ENCODE results near the gene PLXDC2. TPM values are rescaled to one million over a fixed set of nuclear protein-coding genes. Genes with fewer than 3 reads are reported as not detected.

PLXDC2 gene
- total RNA-seq, 1 donor from 2014 or later = 0.16 TPM

DNA sequence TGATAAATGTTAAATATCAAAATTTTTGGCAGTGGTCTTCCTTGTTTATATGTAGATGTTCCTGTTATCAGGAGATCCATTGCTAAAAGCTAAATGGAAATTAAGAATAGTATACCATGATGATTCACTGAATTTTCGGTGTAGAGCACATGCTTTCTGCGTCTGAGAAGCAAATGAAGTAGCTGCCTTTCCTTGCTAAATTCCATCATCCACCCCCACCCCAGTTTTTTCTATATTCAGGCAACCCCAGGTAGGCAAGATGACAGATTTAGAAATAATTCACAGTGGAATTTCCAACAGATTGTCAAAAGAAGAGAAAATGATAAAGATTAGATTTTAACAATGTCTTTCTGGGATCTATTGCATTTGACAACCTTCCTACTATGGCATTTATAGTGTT, 231.9 kb downstream of the PLXDC2 start:
- no peaks in the 10 kb centered on the region for H3K4me1 Mint-ChIP-seq
- H3K27ac Mint-ChIP-seq = no peak overlapping the region
- ChIA-PET POLR2A (no interaction called here), CTCF (no interaction called here)
- ATAC-seq (ENCODE audit: low read depth) = no peak
- peaks cover 3% of the 10 kb centered on the region for H3K9me3 Mint-ChIP-seq
- no peak overlapping the region for H3K4me3 Mint-ChIP-seq
- intact Hi-C loops (cut with micrococcal nuclease) = no loop called here
- H3K27me3 Mint-ChIP-seq = no peaks in the 10 kb centered on the region
- no peak for DNase-seq
- TF ChIP-seq, protein P1, sequence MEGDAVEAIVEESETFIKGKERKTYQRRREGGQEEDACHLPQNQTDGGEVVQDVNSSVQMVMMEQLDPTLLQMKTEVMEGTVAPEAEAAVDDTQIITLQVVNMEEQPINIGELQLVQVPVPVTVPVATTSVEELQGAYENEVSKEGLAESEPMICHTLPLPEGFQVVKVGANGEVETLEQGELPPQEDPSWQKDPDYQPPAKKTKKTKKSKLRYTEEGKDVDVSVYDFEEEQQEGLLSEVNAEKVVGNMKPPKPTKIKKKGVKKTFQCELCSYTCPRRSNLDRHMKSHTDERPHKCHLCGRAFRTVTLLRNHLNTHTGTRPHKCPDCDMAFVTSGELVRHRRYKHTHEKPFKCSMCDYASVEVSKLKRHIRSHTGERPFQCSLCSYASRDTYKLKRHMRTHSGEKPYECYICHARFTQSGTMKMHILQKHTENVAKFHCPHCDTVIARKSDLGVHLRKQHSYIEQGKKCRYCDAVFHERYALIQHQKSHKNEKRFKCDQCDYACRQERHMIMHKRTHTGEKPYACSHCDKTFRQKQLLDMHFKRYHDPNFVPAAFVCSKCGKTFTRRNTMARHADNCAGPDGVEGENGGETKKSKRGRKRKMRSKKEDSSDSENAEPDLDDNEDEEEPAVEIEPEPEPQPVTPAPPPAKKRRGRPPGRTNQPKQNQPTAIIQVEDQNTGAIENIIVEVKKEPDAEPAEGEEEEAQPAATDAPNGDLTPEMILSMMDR (IDR thresholded peaks at IDR 0.05) = no peak
- H3K36me3 Mint-ChIP-seq (ENCODE audit: low read depth) = no peaks in the 10 kb centered on the region

DNA sequence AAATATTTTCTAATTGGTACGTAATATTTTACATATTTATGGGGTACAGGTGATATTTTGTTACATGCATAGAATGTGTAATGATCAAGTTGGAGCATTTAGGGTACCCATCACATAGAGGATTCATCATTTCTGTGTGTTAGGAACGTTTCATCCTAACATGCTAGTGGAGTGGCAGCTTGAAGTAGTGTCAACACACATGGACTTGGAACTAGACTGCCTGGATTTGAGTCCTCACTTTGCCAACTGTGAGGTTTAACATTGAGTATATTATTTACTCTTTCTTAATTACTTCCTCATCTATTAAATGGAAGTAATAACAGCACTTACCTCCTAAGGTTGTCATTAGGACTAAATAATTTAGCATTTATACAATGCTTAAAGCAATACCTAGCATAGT, 241.9 kb downstream of the PLXDC2 start:
- TF ChIP-seq, protein P1 (IDR thresholded peaks at IDR 0.05) = no peak
- POLR2A ChIA-PET = no interaction called here
- ATAC-seq (ENCODE audit: low read depth) = no peak
- CTCF ChIA-PET = no interaction called here
- intact Hi-C loops (cut with micrococcal nuclease) = no loop called here
- no peak overlapping the region for H3K27ac Mint-ChIP-seq
- no peaks in the 10 kb centered on the region for H3K36me3 Mint-ChIP-seq (ENCODE audit: low read depth)
- H3K27me3 Mint-ChIP-seq = no peaks in the 10 kb centered on the region
- no peak overlapping the region for H3K4me3 Mint-ChIP-seq
- H3K4me1 Mint-ChIP-seq = no peaks in the 10 kb centered on the region
- no peak for DNase-seq
- peaks cover 5% of the 10 kb centered on the region for H3K9me3 Mint-ChIP-seq

DNA sequence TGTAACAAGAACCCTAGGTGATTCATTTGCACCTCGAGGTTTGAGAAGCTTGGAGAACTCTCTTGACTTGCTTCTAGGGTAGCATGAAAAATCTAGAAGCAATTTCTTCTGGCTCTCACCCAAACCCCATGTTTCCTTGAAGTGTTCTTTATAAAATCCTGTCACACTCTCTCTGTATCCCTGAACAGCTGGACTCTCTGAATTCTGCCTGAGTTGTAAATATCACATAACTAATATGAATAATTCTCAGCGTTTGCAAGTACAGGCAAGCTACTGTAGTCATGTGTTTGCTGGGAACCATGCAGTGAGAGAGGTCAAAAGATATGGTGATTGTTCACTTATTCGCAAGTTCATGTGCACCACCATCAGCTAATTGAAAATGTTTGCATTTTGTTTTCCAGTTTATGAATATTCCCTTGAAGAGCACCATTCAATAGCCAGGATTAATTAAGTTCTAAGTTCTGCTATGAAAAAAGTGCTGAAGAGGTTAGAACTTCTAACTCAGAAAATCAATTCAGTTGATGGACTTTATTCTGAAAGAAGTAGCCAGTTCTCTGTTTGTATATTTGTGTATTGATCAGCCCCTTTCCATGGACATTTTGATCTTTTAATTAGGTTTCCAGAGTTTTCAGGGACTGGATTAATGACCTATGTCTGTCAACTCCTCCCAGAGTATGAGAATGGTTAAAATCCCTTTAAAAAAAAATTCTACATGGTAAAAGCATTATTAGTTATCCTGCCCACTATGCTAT, 243.0 kb downstream of the PLXDC2 start:
- ATAC-seq (ENCODE audit: low read depth) (no peak), DNase-seq (no peak)
- ChIA-PET POLR2A (no interaction called here), CTCF (no interaction called here)
- intact Hi-C loops (cut with micrococcal nuclease) = no loop called here
- TF ChIP-seq, protein P1 (IDR thresholded peaks at IDR 0.05) = no peak
- H3K27ac Mint-ChIP-seq = no peak overlapping the region
- no peak overlapping the region for H3K4me3 Mint-ChIP-seq
- peaks cover under 1% of the 10 kb centered on the region for H3K9me3 Mint-ChIP-seq
- H3K27me3 Mint-ChIP-seq = no peaks in the 10 kb centered on the region
- H3K36me3 Mint-ChIP-seq (ENCODE audit: low read depth) = no peaks in the 10 kb centered on the region
- no peaks in the 10 kb centered on the region for H3K4me1 Mint-ChIP-seq

DNA sequence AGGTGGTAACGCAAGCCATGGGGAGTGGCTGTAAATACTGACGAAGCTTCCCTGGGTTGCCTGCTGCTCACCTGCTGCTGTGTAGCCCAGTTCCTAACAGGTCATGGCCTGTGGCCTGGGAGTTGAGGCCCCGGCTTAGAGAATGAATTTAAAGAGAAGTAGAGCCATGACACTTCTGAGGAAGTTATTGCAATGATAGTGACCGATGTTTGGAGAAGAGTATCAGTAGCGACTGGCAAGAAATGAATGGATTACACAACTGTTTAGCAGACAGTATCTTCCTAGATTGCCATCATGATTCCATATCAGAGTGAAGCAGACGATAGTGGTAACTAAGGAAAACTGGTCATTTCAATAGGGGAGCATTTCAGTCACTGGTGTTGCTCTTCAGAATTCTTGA, 249.6 kb downstream of the PLXDC2 start:
- H3K9me3 Mint-ChIP-seq = peaks cover 3% of the 10 kb centered on the region
- intact Hi-C loops (cut with micrococcal nuclease) = no loop called here
- no peaks in the 10 kb centered on the region for H3K27me3 Mint-ChIP-seq
- DNase-seq = no peak
- TF ChIP-seq, protein P1 (IDR thresholded peaks at IDR 0.05) = no peak
- ChIA-PET POLR2A (no interaction called here), CTCF (no interaction called here)
- ATAC-seq (ENCODE audit: low read depth) = no peak
- no peaks in the 10 kb centered on the region for H3K36me3 Mint-ChIP-seq (ENCODE audit: low read depth)
- no peak overlapping the region for H3K27ac Mint-ChIP-seq
- H3K4me1 Mint-ChIP-seq = no peaks in the 10 kb centered on the region
- H3K4me3 Mint-ChIP-seq = no peak overlapping the region

DNA sequence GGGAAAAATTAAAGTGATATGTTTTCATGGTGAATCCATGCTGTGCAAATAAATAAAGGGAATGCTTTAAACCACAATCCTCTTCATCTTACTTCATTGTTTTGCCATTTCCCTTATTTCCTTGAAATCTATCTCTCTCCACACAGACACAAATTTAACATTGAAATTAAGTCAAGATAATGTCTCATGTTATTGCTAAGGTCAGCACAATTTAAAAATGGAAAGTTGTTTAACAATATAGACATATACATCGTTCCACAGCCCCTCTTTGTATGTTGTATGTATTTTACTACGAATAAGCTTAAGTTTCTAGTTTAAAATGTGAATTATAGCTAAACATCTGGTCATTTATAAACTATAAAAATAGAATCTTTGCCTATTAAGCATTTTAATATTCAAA, 256.9 kb downstream of the PLXDC2 start:
- Mint-ChIP-seq H3K4me3 (no peak overlapping the region), H3K27me3 (no peaks in the 10 kb centered on the region), H3K27ac (no peak overlapping the region), H3K9me3 (peaks cover 10% of the 10 kb centered on the region), H3K36me3 (ENCODE audit: low read depth) (no peaks in the 10 kb centered on the region), H3K4me1 (no peaks in the 10 kb centered on the region)
- no peak for ATAC-seq (ENCODE audit: low read depth)
- CTCF ChIA-PET = no interaction called here
- TF ChIP-seq, protein P1 (IDR thresholded peaks at IDR 0.05) = no peak
- intact Hi-C loops (cut with micrococcal nuclease) = no loop called here
- POLR2A ChIA-PET = no interaction called here
- no peak for DNase-seq

All from activated B cell treated with CpG ODN at 0.5 μM for 24 hours (primary cell).